Measurements from ENCODE around the gene LRRC4. TPM values are rescaled to one million over a fixed set of nuclear protein-coding genes. Genes with fewer than 3 reads are reported as not detected.

LRRC4 gene
- total and polyA plus RNA-seq, 8 donors: 0.45 to 61.8 (median 1.1) TPM; not detected in 1

DNA sequence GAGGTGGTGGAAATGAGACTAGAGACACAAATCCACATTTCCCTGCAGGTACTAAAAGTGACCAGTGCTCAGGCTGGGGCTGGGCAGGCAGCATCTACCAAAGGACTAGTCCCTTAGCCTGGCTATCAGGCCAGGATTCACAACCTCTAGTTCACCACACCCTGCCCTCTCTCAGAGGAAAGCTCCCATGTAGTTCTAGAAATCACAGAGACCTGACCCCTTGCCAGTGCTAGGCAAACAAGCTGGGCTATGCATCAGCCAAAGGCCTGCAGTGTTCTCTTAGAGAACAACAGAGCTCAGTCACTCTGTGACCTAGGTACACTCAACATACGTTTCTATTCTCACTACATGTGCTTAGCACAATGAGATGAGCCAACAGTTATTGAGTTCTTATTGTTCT lies 26.7 kb upstream of the LRRC4 start:
- H3K36me3 ChIP-seq: peaks cover 0 to 9% (median 6%) of the 10 kb centered on the region in 4 donors
- H3K27me3 ChIP-seq: no peaks in the 10 kb centered on the region
- H3K4me3 ChIP-seq: no peak overlapping the region
- WGBS, 5 donors: 9 to 76% (median 35%) methylated on average over 1 of the region's 1 CpG
- intact Hi-C loops (cut with DNase I; ENCODE audit: low total_unique reads): no loop called here
- no peak for TF ChIP-seq POLR2AphosphoS5 (IDR thresholded peaks at IDR 0.05)
- TF ChIP-seq POLR2A (IDR thresholded peaks at IDR 0.05): no peak
- no peak for TF ChIP-seq EP300 (IDR thresholded peaks at IDR 0.05)
- TF ChIP-seq, protein P1, sequence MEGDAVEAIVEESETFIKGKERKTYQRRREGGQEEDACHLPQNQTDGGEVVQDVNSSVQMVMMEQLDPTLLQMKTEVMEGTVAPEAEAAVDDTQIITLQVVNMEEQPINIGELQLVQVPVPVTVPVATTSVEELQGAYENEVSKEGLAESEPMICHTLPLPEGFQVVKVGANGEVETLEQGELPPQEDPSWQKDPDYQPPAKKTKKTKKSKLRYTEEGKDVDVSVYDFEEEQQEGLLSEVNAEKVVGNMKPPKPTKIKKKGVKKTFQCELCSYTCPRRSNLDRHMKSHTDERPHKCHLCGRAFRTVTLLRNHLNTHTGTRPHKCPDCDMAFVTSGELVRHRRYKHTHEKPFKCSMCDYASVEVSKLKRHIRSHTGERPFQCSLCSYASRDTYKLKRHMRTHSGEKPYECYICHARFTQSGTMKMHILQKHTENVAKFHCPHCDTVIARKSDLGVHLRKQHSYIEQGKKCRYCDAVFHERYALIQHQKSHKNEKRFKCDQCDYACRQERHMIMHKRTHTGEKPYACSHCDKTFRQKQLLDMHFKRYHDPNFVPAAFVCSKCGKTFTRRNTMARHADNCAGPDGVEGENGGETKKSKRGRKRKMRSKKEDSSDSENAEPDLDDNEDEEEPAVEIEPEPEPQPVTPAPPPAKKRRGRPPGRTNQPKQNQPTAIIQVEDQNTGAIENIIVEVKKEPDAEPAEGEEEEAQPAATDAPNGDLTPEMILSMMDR (IDR thresholded peaks at IDR 0.05): no peak
- H3K27ac ChIP-seq: no peak overlapping the region
- peaks cover 0 to 13% (median 7%) of the 10 kb centered on the region in 4 donors for H3K4me1 ChIP-seq
- no peak for DNase-seq
- no peaks in the 10 kb centered on the region for H3K9me3 ChIP-seq

DNA sequence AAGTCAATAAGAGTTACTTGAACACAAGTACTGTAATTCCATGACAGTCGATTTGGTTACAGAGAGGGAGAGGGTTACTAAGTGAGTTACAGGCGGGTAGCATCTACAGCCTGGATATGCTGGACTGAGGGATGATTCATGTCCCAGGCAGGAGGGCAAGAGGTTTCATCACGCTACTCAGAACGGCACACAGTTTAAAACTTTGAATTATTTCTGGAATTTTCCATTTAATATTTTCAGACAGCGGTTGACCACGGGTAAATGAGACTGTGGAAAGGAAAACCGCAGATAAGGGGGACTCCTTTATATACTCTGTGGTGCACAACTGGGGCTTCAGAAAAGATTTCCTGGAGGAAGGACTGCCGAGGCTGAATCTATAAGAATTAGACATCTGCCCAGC lies 25.7 kb upstream of the LRRC4 start:
- no peak for DNase-seq
- H3K4me3 ChIP-seq: no peak overlapping the region
- no peak for TF ChIP-seq EP300 (IDR thresholded peaks at IDR 0.05)
- TF ChIP-seq POLR2AphosphoS5 (IDR thresholded peaks at IDR 0.05): no peak
- TF ChIP-seq, protein P1 (IDR thresholded peaks at IDR 0.05): no peak
- no peak for TF ChIP-seq POLR2A (IDR thresholded peaks at IDR 0.05)
- no peaks in the 10 kb centered on the region for H3K9me3 ChIP-seq
- H3K4me1 ChIP-seq: peaks cover 0 to 20% (median 12%) of the 10 kb centered on the region in 4 donors
- H3K36me3 ChIP-seq: peaks cover 0 to 9% (median 6%) of the 10 kb centered on the region in 4 donors
- H3K27ac ChIP-seq: no peak overlapping the region
- intact Hi-C loops (cut with DNase I; ENCODE audit: low total_unique reads): no loop called here
- no peaks in the 10 kb centered on the region for H3K27me3 ChIP-seq
- 84 to 95% (median 90%) methylated on average over 8 of the region's 8 CpGs for WGBS, 5 donors

DNA sequence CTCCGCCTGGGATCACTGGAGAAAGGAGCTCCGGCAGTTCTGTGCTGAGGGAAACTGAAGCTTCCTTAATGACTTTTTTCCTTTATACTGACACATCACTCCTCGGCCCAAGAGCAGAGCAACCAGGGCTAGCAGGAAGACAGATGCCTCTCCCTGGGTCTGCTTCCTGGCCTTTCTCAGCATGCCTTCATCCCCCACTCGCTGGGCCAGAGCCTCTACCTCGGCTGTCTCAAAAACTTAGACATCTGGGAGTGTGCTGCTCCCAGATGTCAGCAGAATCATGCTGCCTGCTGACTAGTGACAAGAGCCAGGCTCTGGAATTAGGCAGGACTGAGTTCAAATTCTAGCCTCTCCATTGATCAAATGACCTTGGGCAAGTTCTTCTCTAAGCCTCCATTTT lies 24.4 kb upstream of the LRRC4 start:
- no peaks in the 10 kb centered on the region for H3K9me3 ChIP-seq
- no peaks in the 10 kb centered on the region for H3K27me3 ChIP-seq
- peaks cover 0 to 20% (median 12%) of the 10 kb centered on the region in 4 donors for H3K4me1 ChIP-seq
- no peak for DNase-seq
- H3K4me3 ChIP-seq: no peak overlapping the region
- WGBS, 5 donors: 74 to 90% (median 85%) methylated on average over 5 of the region's 5 CpGs
- TF ChIP-seq EP300 (IDR thresholded peaks at IDR 0.05) (no peak), POLR2AphosphoS5 (IDR thresholded peaks at IDR 0.05) (no peak), POLR2A (IDR thresholded peaks at IDR 0.05) (no peak)
- TF ChIP-seq, protein P1 (IDR thresholded peaks at IDR 0.05): no peak
- H3K27ac ChIP-seq: no peak overlapping the region
- intact Hi-C loops (cut with DNase I; ENCODE audit: low total_unique reads): no loop called here
- H3K36me3 ChIP-seq: peaks cover 0 to 7% (median 3%) of the 10 kb centered on the region in 4 donors

DNA sequence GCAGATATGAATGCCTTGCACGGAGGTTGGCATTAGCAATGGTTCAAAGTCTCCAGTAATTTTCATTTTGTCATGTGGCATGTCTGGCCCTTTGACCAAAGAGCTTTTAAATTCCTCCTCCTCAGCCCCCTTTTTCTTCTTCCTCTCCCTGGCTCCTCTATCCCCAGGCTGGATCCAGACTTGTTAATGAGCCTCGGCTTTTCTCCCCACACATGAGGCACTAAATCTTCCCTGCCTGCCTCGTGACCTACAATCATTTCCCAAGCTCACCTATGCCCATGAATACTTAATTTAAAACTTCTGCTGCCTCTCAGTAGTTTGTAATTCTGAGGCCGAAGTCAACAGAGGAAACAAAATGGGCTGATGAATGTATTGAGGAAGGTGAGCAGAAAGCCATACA lies 23.3 kb upstream of the LRRC4 start:
- Histone ChIP-seq H3K27ac (no peak overlapping the region), H3K36me3 (peaks cover 0 to 7% (median 0%) of the 10 kb centered on the region in 4 donors), H3K4me1 (peaks cover 0 to 16% (median 9%) of the 10 kb centered on the region in 4 donors), H3K4me3 (no peak overlapping the region), H3K27me3 (no peaks in the 10 kb centered on the region), H3K9me3 (no peaks in the 10 kb centered on the region)
- TF ChIP-seq POLR2A (IDR thresholded peaks at IDR 0.05): no peak
- TF ChIP-seq, protein P1 (IDR thresholded peaks at IDR 0.05): no peak
- TF ChIP-seq POLR2AphosphoS5 (IDR thresholded peaks at IDR 0.05): no peak
- TF ChIP-seq EP300 (IDR thresholded peaks at IDR 0.05): no peak
- DNase-seq: no peak
- WGBS, 5 donors: 91 to 96% (median 93%) methylated on average over 4 of the region's 4 CpGs
- intact Hi-C loops (cut with DNase I; ENCODE audit: low total_unique reads): no loop called here

Data from stomach (tissue), 9 donors.